ENCODE data around the gene GASK1A.

Gene GASK1A

GRCh38 chr3:43028001-43028400 is 48.9 kb downstream of the GASK1A start:
- no peak overlapping the region for H3K4me3 ChIP-seq (ENCODE audit: low read length)
- no peak for TF ChIP-seq CTCF (conservative IDR thresholded peaks at IDR 0.05; ENCODE audit: low read length)
- no peak for DNase-seq (ENCODE audit: low read depth)

GRCh38 chr3:43028678-43029490 is 49.8 kb downstream of the GASK1A start:
- no peak for TF ChIP-seq CTCF (conservative IDR thresholded peaks at IDR 0.05; ENCODE audit: low read length)
- no peak overlapping the region for H3K4me3 ChIP-seq (ENCODE audit: low read length)
- no peak for DNase-seq (ENCODE audit: low read depth)

- no peak for DNase-seq (ENCODE audit: low read depth)
- TF ChIP-seq CTCF (conservative IDR thresholded peaks at IDR 0.05; ENCODE audit: low read length) = no peak
- H3K4me3 ChIP-seq (ENCODE audit: low read length) = no peak overlapping the region
These were observed 51.2 kb downstream of the GASK1A start for GRCh38 chr3:43030162-43030935.

GRCh38 chr3:43031485-43031884 is 52.4 kb downstream of the GASK1A start:
- no peak for TF ChIP-seq CTCF (conservative IDR thresholded peaks at IDR 0.05; ENCODE audit: low read length)
- DNase-seq (ENCODE audit: low read depth) = peak; percentile 40
- no peak overlapping the region for H3K4me3 ChIP-seq (ENCODE audit: low read length)

GRCh38 chr3:43031889-43032545 is 52.9 kb downstream of the GASK1A start:
- DNase-seq (ENCODE audit: low read depth) = no peak
- no peak overlapping the region for H3K4me3 ChIP-seq (ENCODE audit: low read length)
- no peak for TF ChIP-seq CTCF (conservative IDR thresholded peaks at IDR 0.05; ENCODE audit: low read length)

GRCh38 chr3:43032646-43033628 is 53.8 kb downstream of the GASK1A start:
- DNase-seq (ENCODE audit: low read depth) = no peak
- H3K4me3 ChIP-seq (ENCODE audit: low read length) = no peak overlapping the region
- TF ChIP-seq CTCF (conservative IDR thresholded peaks at IDR 0.05; ENCODE audit: low read length) = no peak
